AG04450 (cell line): ENCODE measurements around the gene TAF8. TPM values are rescaled to one million over a fixed set of nuclear protein-coding genes. Genes with fewer than 3 reads are reported as not detected.
"Not testable (repeated sequence)": the region's sequence is repeated elsewhere in the genome, so short reads cannot be mapped to it uniquely, and the experiment has no call there.

Experiments
- CTCF ChIA-PET: fragments of 300-600, 350-600 bp; formaldehyde crosslinking; extraction: SDS; loops from one replicate; lab custom pipeline; 2022; ENCODE audit warnings: antibody characterized with exemption, inconsistent platforms; lab: Charles Lee
- POLR2A ChIA-PET: fragments of 350-600 bp; formaldehyde crosslinking; extraction: SDS; loops from one replicate; lab custom pipeline; 2021; ENCODE audit warnings: antibody characterized with exemption, inconsistent platforms; lab: Yijun Ruan, JAX
- DNase-seq: peaks from one replicate; pipeline ENCODE4 v3.0.0-alpha.2; 2011; ENCODE audit warnings: low read depth, low spot score
- H3K27ac ChIP-seq: one replicate; pipeline ENCODE4 v1.5.1; 2012; ENCODE audit warnings: low read depth, low read length, control low read depth
- H3K27me3 ChIP-seq: one replicate; pipeline ENCODE4 v1.6.0; 2012; ENCODE audit warnings: low read length; ENCODE audit not compliant: control insufficient read depth, insufficient read depth
- H3K4me3 ChIP-seq: 2 replicates; pipeline ENCODE4 v1.5.1; 2011; ENCODE audit warnings: mild to moderate bottlenecking, low read depth, low read length, control low read depth
- H3K9me3 ChIP-seq: 2 replicates; pipeline ENCODE4 v1.5.1; 2012; ENCODE audit warnings: low read length; ENCODE audit not compliant: control insufficient read depth, insufficient read depth
- CTCF ChIP-seq: IDR thresholded peaks from 2 replicates; pipeline ENCODE4 v1.5.1; 2011; ENCODE audit warnings: low read depth, low read length, control low read depth, inconsistent platforms
- polyA plus RNA-seq: library from polyadenylated mRNA; depleted of rRNA; stranded (reverse); fragments of >200 nt; gene quantifications from 2 replicates; pipeline ENCODE4 v1.2.3, GENCODE V29; 2011

TAF8 gene
- polyA plus RNA-seq, 1 experiment, result 14.6 TPM

- Histone ChIP-seq H3K27me3 (no peaks in the 10 kb centered on the region), H3K9me3 (no peaks in the 10 kb centered on the region; the same call in 1 of the 2 replicates), H3K27ac (no peak overlapping the region), H3K4me3 (no peak overlapping the region)
- ChIA-PET CTCF (interaction anchor here (0.6 to 2.3 kb wide), 6 partner anchors 12 to 242 kb away, joined by 3 to 13 read pairs (median 6); partner anchors contain the start of genes BYSL, MED20 and TOMM6), POLR2A (interaction anchor here (0.6 to 1.1 kb wide), 3 partner anchors 12 to 51 kb away, joined by 3 to 5 read pairs (median 4); no protein-coding TSS in a partner anchor)
- TF ChIP-seq CTCF, result no peak
- DNase-seq, result no peak
Measured at GRCh38 chr6:42029062-42029685, 21.1 kb upstream of the TAF8 start.

DNA sequence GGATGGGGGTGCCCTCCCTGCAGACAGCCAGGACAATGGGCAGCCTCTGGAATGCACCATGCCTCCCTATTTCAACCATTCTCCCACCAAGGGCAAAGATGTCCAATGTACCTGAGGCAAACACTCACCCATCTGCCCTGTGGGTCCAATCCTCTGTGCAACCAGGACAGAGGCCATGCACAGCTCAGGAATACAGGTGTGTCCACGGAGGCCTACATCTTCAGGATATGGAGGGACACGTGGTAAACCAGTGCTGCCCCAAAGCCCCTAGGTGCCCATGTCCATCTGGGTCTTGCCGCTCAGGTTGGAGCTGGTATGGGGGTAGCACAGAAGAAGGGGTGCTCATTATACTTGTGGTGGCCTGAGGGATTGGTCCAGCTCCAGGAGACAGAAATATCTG, 20.4 kb upstream of the TAF8 start:
- CTCF ChIA-PET, result interaction anchor here (1.3 kb wide), 1 partner anchor 243 kb away, joined by 4 read pairs; no protein-coding TSS in a partner anchor
- H3K27me3 ChIP-seq, result no peaks in the 10 kb centered on the region
- H3K27ac ChIP-seq, result no peak overlapping the region
- no peak overlapping the region for H3K4me3 ChIP-seq
- no peaks in the 10 kb centered on the region; the same call in 1 of the 2 replicates for H3K9me3 ChIP-seq
- POLR2A ChIA-PET, result no interaction called here
- TF ChIP-seq CTCF, result no peak
- DNase-seq, result no peak

DNA sequence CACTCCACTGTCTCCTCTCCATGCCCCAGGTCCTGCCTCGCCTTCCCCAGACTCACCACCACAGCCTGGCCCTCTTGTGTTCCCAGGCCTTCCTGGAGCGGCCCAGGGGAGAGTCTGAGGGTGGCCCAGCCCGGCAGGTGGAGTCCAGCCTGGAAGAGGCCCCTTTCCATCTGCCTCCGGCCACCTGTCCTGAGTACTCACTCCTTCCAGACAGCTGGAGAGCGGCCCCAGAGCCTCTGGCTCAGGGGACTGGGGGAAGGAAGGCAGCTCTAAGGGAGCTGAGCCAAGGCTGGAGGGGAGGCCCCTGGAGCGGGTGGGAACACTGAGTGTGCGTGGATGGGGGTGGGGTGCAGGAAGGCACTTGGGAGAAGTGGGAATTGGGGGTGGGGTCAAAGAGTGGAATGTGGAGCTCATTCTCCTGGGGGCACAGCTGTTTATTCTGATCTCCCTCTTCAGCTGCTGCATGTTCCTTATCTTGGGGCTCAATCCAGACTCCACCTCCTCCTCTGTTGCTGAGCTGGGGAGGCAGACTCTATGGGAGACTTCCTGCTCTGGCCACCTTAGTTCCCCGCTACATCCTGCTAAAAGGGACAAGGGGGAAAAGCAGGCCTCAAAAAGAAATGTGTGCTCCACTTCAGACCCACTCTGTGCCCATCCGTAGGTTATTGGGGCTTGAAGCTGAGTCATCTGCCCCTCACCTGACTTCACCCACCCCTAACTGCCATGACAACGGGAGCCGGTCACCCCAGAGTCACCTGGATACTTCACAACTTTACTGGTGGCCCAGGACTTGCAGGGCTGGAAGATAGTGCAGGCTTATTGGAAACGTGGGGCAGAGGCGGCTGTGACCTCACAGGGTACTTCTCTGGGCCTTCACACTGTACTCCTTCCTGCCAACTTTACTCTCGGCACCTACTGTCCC, 19.5 kb upstream of the TAF8 start:
- ChIA-PET CTCF (interaction anchor here (0.8 to 1.3 kb wide), 3 partner anchors 13 to 244 kb away, joined by 3 to 8 read pairs (median 4); partner anchors contain the start of genes BYSL and MED20), POLR2A (no interaction called here)
- Histone ChIP-seq H3K4me3 (no peak overlapping the region), H3K9me3 (no peaks in the 10 kb centered on the region; the same call in 1 of the 2 replicates), H3K27ac (no peak overlapping the region), H3K27me3 (no peaks in the 10 kb centered on the region)
- no peak for DNase-seq
- TF ChIP-seq CTCF, result no peak

DNA sequence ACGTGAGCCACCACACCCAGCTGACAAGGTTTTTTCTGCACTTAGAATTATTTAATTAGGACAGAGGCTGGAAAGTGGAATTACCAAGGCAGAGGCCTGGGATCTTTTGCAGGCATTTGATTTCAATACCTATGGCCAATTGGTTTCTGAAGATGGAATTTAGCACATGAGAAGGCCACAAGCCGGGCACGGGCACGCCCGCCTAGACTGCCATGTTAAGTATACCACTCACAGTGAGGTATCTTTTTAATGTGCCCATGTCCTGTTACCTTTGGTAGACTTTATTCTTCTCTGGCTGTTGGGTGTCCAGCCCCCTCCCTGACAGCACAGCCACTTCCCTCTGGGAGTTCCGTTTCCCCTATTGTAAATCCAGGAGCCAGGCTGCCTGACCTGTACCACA, 18.0 kb upstream of the TAF8 start:
- TF ChIP-seq CTCF, result no peak
- no peaks in the 10 kb centered on the region for H3K27me3 ChIP-seq
- ChIA-PET CTCF (interaction anchor here (1.7 to 2.0 kb wide), 2 partner anchors 12 to 246 kb away, joined by 5 to 6 read pairs; no protein-coding TSS in a partner anchor), POLR2A (interaction anchor here (0.6 kb wide), 1 partner anchor 14 kb away, joined by 10 read pairs; no protein-coding TSS in a partner anchor)
- H3K9me3 ChIP-seq, result no peaks in the 10 kb centered on the region
- H3K27ac ChIP-seq, result no peak overlapping the region
- no peak for DNase-seq
- no peak overlapping the region for H3K4me3 ChIP-seq

DNA sequence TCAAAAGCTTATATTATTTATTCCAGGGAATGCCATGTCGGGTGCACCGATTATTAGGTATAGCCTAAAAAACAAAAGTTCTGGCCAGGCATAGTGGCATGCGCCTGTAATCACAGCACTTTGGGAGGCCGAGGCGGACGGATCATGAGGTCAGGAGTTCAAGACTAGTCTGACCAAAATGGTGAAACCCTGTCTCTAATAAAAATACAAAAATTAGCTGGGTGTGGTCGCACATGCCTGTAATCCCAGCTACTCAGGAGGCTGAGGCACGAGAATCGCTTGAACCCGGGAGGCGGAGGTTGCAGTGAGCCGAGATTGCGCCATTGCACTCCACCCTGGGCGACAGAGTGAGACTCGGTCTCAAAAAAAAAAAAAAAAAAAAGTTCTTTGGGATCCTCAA, 12.7 kb upstream of the TAF8 start:
- H3K27ac ChIP-seq, H3K9me3 ChIP-seq, H3K27me3 ChIP-seq, DNase-seq, H3K4me3 ChIP-seq: not testable (repeated sequence)
- ChIA-PET CTCF (interaction anchor here (0.7 kb wide), 2 partner anchors 23 to 251 kb away, joined by 3 to 6 read pairs; no protein-coding TSS in a partner anchor), POLR2A (interaction anchor here (0.7 kb wide), 2 partner anchors 25 to 102 kb away, joined by 3 to 4 read pairs; no protein-coding TSS in a partner anchor)
